Activated naive CD8-positive, alpha-beta T cell (primary cell): ENCODE measurements around the gene SART1.

ENCODE experiments used
- H3K27ac Mint-ChIP-seq: one replicate; pipeline ENCODE4 v1.8.0; 2021; ENCODE audit warnings: mixed read lengths
- H3K27me3 Mint-ChIP-seq: one replicate; pipeline ENCODE4 v1.8.0; 2021; ENCODE audit warnings: mixed read lengths
- H3K36me3 Mint-ChIP-seq: one replicate; pipeline ENCODE4 v1.8.0; 2021; ENCODE audit warnings: mixed read lengths
- H3K4me1 Mint-ChIP-seq: one replicate; pipeline ENCODE4 v1.8.0; 2021; ENCODE audit warnings: low read depth, mixed read lengths
- H3K4me3 Mint-ChIP-seq: one replicate; pipeline ENCODE4 v1.8.0; 2021; ENCODE audit warnings: mild to moderate bottlenecking, mixed read lengths
- H3K9me3 Mint-ChIP-seq: one replicate; pipeline ENCODE4 v1.8.0; 2021; ENCODE audit warnings: low read depth, mixed read lengths

SART1 gene

DNA sequence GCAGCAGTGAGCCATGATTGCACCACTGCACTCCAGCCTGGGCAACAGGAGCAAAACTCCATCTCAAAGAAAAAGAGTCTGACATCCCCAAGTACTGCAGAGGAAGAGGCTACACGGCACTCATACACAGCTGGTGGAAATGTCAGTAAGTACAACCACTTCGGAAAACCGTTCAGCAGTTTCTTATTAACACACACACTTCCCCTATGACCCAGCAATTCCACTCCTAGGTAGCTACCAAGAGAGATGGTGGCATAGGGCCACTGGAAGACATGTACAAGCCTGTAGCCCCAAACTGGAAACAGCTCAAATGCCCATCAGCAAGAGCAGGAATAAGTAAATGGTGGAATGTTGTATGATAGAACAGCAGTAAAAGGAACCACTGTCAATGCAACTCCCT, 39.0 kb upstream of the SART1 start:
- H3K4me3 Mint-ChIP-seq: peak overlapping the region; percentile 34

GRCh38 chr11:65925397-65925796, 36.1 kb upstream of the SART1 start:
- no peaks in the 10 kb centered on the region for H3K9me3 Mint-ChIP-seq
- peaks cover 39% of the 10 kb centered on the region for H3K4me1 Mint-ChIP-seq
- H3K27ac Mint-ChIP-seq: no peak overlapping the region
- H3K4me3 Mint-ChIP-seq: no peak overlapping the region
- H3K36me3 Mint-ChIP-seq: no peaks in the 10 kb centered on the region
- no peaks in the 10 kb centered on the region for H3K27me3 Mint-ChIP-seq

More for the DNA sequence above, 39.0 kb upstream of the SART1 start:
- peaks cover 28% of the 10 kb centered on the region for H3K4me1 Mint-ChIP-seq
- H3K27me3 Mint-ChIP-seq: no peaks in the 10 kb centered on the region
- no peaks in the 10 kb centered on the region for H3K36me3 Mint-ChIP-seq
- H3K27ac Mint-ChIP-seq: peak overlapping the region; percentile 24
- no peaks in the 10 kb centered on the region for H3K9me3 Mint-ChIP-seq

- Mint-ChIP-seq H3K9me3 (no peaks in the 10 kb centered on the region), H3K27ac (peak overlapping the region; percentile 94), H3K4me1 (peaks cover 43% of the 10 kb centered on the region), H3K4me3 (peak overlapping the region; percentile 80), H3K36me3 (no peaks in the 10 kb centered on the region), H3K27me3 (no peaks in the 10 kb centered on the region)
Measured at GRCh38 chr11:65927904-65928397, 33.6 kb upstream of the SART1 start.

- no peaks in the 10 kb centered on the region for H3K36me3 Mint-ChIP-seq
- no peaks in the 10 kb centered on the region for H3K27me3 Mint-ChIP-seq
- H3K27ac Mint-ChIP-seq: peak overlapping the region; percentile 94
- H3K4me1 Mint-ChIP-seq: peaks cover 41% of the 10 kb centered on the region
- H3K4me3 Mint-ChIP-seq: peak overlapping the region; percentile 80
- no peaks in the 10 kb centered on the region for H3K9me3 Mint-ChIP-seq
Measured at GRCh38 chr11:65928667-65929066, 32.9 kb upstream of the SART1 start.

DNA sequence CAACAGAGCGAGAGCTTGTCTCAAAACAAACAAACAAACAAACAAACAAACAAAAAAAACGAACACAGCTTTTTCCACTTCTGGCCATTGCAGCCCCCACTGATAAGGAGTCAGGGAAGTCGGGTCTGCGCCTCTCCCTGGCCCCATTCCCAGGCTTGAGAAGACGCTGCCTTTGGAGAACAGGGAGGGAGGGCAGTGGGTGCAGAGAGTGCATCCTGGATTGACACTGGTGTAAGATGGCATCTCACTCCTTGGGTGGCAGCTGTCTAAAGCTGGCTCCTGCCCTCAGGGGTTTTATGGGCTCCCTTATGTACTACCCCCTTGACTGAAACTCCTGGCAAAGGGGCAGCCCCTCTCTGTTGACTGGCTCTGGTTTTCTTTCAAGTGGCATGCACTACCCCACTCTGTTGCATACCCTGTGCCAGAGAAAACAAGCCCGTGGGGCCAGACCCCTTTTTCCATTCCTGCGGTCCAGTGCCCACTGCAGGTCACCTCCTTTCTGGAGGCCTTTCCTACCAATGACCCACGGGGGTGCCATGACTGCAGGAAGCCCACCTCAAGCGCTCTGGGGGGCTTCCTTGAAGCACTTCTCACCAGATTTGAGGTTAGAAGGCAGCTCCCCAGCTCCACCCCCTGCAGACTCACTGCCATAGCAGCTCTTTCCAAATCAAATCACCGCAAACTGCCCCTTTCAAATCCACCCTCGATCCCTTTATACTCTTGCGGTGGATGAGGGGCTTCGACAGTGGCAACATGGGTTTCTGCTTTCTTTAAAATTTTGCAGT, 29.6 kb upstream of the SART1 start:
- no peaks in the 10 kb centered on the region for H3K27me3 Mint-ChIP-seq
- H3K4me1 Mint-ChIP-seq: peaks cover 39% of the 10 kb centered on the region
- no peak overlapping the region for H3K4me3 Mint-ChIP-seq
- no peaks in the 10 kb centered on the region for H3K9me3 Mint-ChIP-seq
- H3K36me3 Mint-ChIP-seq: no peaks in the 10 kb centered on the region
- H3K27ac Mint-ChIP-seq: peak overlapping the region; percentile 73

DNA sequence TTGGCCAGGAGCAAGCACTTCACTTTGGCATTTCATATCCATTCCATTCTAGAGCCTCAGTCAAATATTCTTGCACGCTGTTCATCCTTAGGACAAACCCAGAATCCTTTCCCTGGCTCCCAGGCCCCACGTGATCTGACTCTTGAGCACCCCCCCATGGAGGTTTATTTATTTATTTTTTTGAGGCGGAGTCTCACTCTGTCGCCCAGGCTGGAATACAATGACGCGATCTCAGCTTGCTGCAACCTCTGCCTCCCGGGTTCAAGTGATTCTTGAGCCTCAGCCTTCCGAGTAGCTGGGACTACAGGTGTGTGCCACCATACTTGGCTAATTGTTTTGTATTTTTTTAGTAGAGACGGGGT, 29.0 kb upstream of the SART1 start:
- Mint-ChIP-seq H3K4me3 (no peak overlapping the region), H3K27ac (no peak overlapping the region), H3K27me3 (no peaks in the 10 kb centered on the region), H3K4me1 (peaks cover 33% of the 10 kb centered on the region), H3K9me3 (no peaks in the 10 kb centered on the region), H3K36me3 (no peaks in the 10 kb centered on the region)

GRCh38 chr11:65934014-65934413, 27.5 kb upstream of the SART1 start:
- Mint-ChIP-seq H3K27me3 (no peaks in the 10 kb centered on the region), H3K4me3 (no peak overlapping the region), H3K9me3 (no peaks in the 10 kb centered on the region), H3K4me1 (peaks cover 19% of the 10 kb centered on the region), H3K27ac (no peak overlapping the region), H3K36me3 (no peaks in the 10 kb centered on the region)

DNA sequence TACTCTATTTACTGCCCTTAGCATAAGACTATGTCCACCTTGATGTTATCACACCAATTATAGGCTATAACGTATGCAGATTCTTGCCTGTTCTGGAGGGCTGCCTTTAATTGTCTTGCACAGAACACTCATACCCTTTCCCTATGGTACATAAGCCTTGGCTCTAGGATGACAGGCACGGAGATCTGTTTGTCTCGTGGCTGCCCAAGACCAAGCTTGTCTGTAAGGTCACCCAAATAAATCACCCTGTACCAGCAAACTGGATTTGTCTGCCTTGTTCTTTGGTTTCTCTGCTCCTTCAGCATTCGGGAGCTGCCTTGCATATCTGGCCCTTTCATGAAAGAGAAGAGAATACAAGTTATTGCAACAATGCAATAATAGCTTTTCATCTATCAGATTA, 23.8 kb upstream of the SART1 start:
- Mint-ChIP-seq H3K9me3 (no peaks in the 10 kb centered on the region), H3K4me3 (no peak overlapping the region), H3K27me3 (peaks cover 2% of the 10 kb centered on the region), H3K36me3 (no peaks in the 10 kb centered on the region), H3K27ac (no peak overlapping the region), H3K4me1 (no peaks in the 10 kb centered on the region)

- H3K27me3 Mint-ChIP-seq: peaks cover 2% of the 10 kb centered on the region
- H3K9me3 Mint-ChIP-seq: no peaks in the 10 kb centered on the region
- H3K27ac Mint-ChIP-seq: no peak overlapping the region
- H3K4me3 Mint-ChIP-seq: no peak overlapping the region
- no peaks in the 10 kb centered on the region for H3K4me1 Mint-ChIP-seq
- no peaks in the 10 kb centered on the region for H3K36me3 Mint-ChIP-seq
Measured at GRCh38 chr11:65941720-65942310, 19.7 kb upstream of the SART1 start.

DNA sequence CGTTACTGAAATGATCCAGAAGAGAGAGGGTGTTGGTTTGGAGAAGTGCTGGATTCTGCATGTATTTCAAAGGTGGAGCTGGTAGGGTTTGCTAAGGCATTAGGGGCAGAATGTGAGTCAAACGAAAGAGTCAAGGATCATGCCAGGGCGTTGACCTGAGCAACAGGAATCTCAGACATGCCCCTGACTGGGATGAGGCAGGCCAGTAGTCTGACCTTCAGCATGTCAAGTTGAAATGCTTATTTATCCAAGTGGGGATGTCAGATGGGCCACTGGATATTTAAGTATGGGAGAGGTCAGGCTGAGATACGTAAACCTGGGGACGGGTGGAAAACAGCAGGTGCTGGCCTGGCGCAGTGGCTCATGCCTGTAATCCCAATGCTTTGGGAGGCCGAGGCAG, 19.0 kb upstream of the SART1 start:
- peaks cover 2% of the 10 kb centered on the region for H3K27me3 Mint-ChIP-seq
- H3K27ac Mint-ChIP-seq: no peak overlapping the region
- H3K4me1 Mint-ChIP-seq: no peaks in the 10 kb centered on the region
- no peaks in the 10 kb centered on the region for H3K9me3 Mint-ChIP-seq
- H3K4me3 Mint-ChIP-seq: no peak overlapping the region
- no peaks in the 10 kb centered on the region for H3K36me3 Mint-ChIP-seq

GRCh38 chr11:65944191-65944590, 17.3 kb upstream of the SART1 start:
- H3K36me3 Mint-ChIP-seq: no peaks in the 10 kb centered on the region
- H3K27me3 Mint-ChIP-seq: peaks cover 2% of the 10 kb centered on the region
- H3K4me3 Mint-ChIP-seq: no peak overlapping the region
- H3K9me3 Mint-ChIP-seq: no peaks in the 10 kb centered on the region
- no peak overlapping the region for H3K27ac Mint-ChIP-seq
- H3K4me1 Mint-ChIP-seq: no peaks in the 10 kb centered on the region

DNA sequence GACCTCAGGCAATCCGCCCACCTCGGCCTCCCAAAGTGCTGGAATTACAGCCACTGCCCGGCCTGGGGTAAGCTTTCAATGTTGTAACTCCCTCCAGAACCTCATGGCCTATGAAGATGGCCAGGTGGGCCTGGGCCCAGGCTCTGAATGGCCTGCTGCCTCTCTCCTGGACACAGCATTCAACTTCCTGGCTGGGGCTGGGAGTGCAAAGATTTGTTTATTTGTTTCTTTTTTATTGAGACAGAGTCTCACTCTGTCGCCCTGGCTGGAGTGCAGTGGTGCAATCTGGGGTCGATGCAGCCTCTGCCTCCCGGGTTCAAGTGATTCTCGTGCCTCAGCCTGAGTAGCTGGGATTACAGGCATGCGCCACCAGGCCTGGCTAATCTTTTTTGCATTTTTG, 16.8 kb upstream of the SART1 start:
- no peaks in the 10 kb centered on the region for H3K36me3 Mint-ChIP-seq
- H3K27me3 Mint-ChIP-seq: peaks cover 2% of the 10 kb centered on the region
- H3K27ac Mint-ChIP-seq: no peak overlapping the region
- H3K4me1 Mint-ChIP-seq: no peaks in the 10 kb centered on the region
- no peak overlapping the region for H3K4me3 Mint-ChIP-seq
- H3K9me3 Mint-ChIP-seq: no peaks in the 10 kb centered on the region

GRCh38 chr11:65945430-65945911, 16.1 kb upstream of the SART1 start, which contains the start of gene TSGA10IP:
Gene TSGA10IP (plus strand): TSS chr11:65945480. CDS start chr11:65945676, 196 bp downstream.
- Mint-ChIP-seq H3K27me3 (no peaks in the 10 kb centered on the region), H3K27ac (no peak within 1 kb of the TSS), H3K9me3 (no peaks in the 10 kb centered on the region), H3K4me1 (no peaks in the 10 kb centered on the region), H3K4me3 (no peak within 1 kb of the TSS), H3K36me3 (no peaks in the 10 kb centered on the region)

DNA sequence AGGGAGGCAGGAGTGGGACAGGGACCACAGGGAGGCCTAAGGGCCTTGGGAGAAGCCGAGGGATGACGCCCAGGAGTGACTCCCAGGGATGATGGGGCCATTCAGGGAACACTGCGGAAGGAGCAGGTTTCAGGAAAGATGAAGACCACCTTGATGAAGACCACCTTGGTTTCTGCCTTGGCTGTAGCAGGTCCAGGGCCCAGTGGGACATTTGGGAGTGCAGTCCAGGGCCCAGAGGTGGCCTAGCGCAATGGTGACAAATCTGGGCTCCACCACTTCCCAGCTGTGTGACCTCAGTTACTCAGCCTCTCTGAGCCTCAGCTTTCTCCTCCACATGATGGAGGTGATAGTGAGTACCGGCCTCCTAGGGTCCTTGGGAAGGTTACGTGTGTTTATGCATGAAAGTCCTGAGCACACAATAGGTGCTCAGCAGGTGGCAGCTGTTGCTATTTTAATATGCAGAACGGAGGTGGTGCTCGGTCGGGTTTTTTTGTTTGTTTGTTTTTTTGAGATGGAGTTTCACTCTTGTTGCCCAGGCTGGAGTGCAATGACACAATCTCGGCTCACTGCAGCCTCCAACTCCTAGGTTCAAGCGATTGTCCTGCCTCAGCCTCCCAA, 15.5 kb upstream of the SART1 start:
- no peak overlapping the region for H3K4me3 Mint-ChIP-seq
- no peaks in the 10 kb centered on the region for H3K27me3 Mint-ChIP-seq
- H3K9me3 Mint-ChIP-seq: no peaks in the 10 kb centered on the region
- no peak overlapping the region for H3K27ac Mint-ChIP-seq
- H3K36me3 Mint-ChIP-seq: no peaks in the 10 kb centered on the region
- H3K4me1 Mint-ChIP-seq: no peaks in the 10 kb centered on the region

DNA sequence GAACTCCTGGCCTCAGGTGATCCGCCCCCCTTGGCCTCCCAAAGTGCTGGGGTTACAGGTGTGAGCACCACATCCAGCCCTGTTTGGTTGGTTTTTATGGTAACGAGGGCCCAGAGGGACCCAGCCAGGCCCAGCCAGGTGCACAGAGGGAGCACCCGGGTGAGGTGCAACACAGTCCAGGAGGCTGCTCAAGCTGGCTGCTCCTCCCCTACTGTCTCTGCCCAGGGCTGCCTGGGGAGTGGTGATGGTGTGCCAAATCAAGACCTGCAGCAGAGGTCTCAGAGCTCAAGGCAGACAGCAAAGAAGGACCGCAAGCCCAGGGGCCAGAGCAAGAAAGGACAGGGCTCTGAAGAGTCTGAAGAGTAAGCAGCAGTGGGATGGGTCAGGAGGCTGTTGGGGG, 14.9 kb upstream of the SART1 start:
- no peak overlapping the region for H3K27ac Mint-ChIP-seq
- H3K36me3 Mint-ChIP-seq: no peaks in the 10 kb centered on the region
- no peak overlapping the region for H3K4me3 Mint-ChIP-seq
- no peaks in the 10 kb centered on the region for H3K27me3 Mint-ChIP-seq
- H3K9me3 Mint-ChIP-seq: no peaks in the 10 kb centered on the region
- no peaks in the 10 kb centered on the region for H3K4me1 Mint-ChIP-seq
